Gastroesophageal sphincter (tissue), 3 donors: ENCODE measurements around the gene PDCD1.
"Not testable (repeated sequence)": the region's sequence is repeated elsewhere in the genome, so short reads cannot be mapped to it uniquely, and the experiment has no call there.

Experiments
- EP300 ChIP-seq: sonication (generic); formaldehyde crosslinking; IDR thresholded peaks from one replicate; pipeline ENCODE4 v1.6.1; 2017; ENCODE audit warnings: antibody characterized with exemption, mild to moderate bottlenecking
- POLR2A ChIP-seq, 2 donors: fragments of 450-650 bp; IDR thresholded peaks; one replicate each; pipeline ENCODE4 v1.6.1; 2017; ENCODE audit warnings: antibody characterized with exemption in 2 of 2, mild to moderate bottlenecking in 2 of 2, moderate library complexity in 1 of 2
- POLR2AphosphoS5 ChIP-seq: sonication (generic); formaldehyde crosslinking; IDR thresholded peaks from one replicate; pipeline ENCODE4 v1.6.1; 2017; ENCODE audit warnings: antibody characterized with exemption
- TF ChIP-seq, protein P1 (sequence below), 4 experiments: fragments of 200-600 bp in 2 of 4; fragments of 450-650 bp in 2 of 4; sonication (generic) in 1 of 4; IDR thresholded peaks; one replicate each; pipeline ENCODE4 v1.5.1; 2017 to 2019; ENCODE audit warnings: antibody characterized with exemption in 4 of 4, mild to moderate bottlenecking in 2 of 4, moderate library complexity in 2 of 4

GRCh38 chr2:241817821-241818215, 40.9 kb downstream of the PDCD1 start:
- TF ChIP-seq, protein P1, sequence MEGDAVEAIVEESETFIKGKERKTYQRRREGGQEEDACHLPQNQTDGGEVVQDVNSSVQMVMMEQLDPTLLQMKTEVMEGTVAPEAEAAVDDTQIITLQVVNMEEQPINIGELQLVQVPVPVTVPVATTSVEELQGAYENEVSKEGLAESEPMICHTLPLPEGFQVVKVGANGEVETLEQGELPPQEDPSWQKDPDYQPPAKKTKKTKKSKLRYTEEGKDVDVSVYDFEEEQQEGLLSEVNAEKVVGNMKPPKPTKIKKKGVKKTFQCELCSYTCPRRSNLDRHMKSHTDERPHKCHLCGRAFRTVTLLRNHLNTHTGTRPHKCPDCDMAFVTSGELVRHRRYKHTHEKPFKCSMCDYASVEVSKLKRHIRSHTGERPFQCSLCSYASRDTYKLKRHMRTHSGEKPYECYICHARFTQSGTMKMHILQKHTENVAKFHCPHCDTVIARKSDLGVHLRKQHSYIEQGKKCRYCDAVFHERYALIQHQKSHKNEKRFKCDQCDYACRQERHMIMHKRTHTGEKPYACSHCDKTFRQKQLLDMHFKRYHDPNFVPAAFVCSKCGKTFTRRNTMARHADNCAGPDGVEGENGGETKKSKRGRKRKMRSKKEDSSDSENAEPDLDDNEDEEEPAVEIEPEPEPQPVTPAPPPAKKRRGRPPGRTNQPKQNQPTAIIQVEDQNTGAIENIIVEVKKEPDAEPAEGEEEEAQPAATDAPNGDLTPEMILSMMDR (IDR thresholded peaks at IDR 0.05) = not testable (repeated sequence)
- not testable (repeated sequence) for TF ChIP-seq POLR2A (IDR thresholded peaks at IDR 0.05); POLR2AphosphoS5; EP300
